ENCODE measurements around the gene CDH19.

GRCh38 chr18:66457245-66457644 lies 146.6 kb downstream of the CDH19 start:
- TF ChIP-seq, protein P1, sequence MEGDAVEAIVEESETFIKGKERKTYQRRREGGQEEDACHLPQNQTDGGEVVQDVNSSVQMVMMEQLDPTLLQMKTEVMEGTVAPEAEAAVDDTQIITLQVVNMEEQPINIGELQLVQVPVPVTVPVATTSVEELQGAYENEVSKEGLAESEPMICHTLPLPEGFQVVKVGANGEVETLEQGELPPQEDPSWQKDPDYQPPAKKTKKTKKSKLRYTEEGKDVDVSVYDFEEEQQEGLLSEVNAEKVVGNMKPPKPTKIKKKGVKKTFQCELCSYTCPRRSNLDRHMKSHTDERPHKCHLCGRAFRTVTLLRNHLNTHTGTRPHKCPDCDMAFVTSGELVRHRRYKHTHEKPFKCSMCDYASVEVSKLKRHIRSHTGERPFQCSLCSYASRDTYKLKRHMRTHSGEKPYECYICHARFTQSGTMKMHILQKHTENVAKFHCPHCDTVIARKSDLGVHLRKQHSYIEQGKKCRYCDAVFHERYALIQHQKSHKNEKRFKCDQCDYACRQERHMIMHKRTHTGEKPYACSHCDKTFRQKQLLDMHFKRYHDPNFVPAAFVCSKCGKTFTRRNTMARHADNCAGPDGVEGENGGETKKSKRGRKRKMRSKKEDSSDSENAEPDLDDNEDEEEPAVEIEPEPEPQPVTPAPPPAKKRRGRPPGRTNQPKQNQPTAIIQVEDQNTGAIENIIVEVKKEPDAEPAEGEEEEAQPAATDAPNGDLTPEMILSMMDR (IDR thresholded peaks at IDR 0.05), result no peak
- no peak for TF ChIP-seq POLR2A (IDR thresholded peaks at IDR 0.05)
- TF ChIP-seq POLR2AphosphoS5 (IDR thresholded peaks at IDR 0.05), result no peak
- TF ChIP-seq EP300 (IDR thresholded peaks at IDR 0.05), result no peak
